CD14-positive monocyte (primary cell): ENCODE measurements around the gene PRR13. TPM values are rescaled to one million over a fixed set of nuclear protein-coding genes. Genes with fewer than 3 reads are reported as not detected.

Experiments used
- DNase-seq, 3 donors: peaks; one replicate each; pipeline ENCODE4 v3.0.0-alpha.2; 2011 to 2022
- H2AFZ ChIP-seq: 2 replicates; pipeline ENCODE4 v1.6.0; 2012; ENCODE audit warnings: mild to moderate bottlenecking, low read depth, low read length, inconsistent platforms; ENCODE audit not compliant: insufficient read depth, poor library complexity, severe bottlenecking
- H3K27ac ChIP-seq, 2 donors: 1 replicate in 1 of 2; 2 replicates in 1 of 2; pipeline ENCODE4 v1.5.1; 2012 to 2013; ENCODE audit warnings: low read length in 2 of 2, control low read depth in 1 of 2, inconsistent platforms in 1 of 2, low read depth in 1 of 2, mild to moderate bottlenecking in 1 of 2
- H3K27me3 ChIP-seq, 2 donors: one replicate each; pipeline versions ENCODE4 v1.6.0 to v1.6.1; 2011 to 2013; ENCODE audit warnings: low read length in 2 of 2; ENCODE audit not compliant: control insufficient read depth in 2 of 2, insufficient read depth in 2 of 2
- H3K36me3 ChIP-seq, 2 donors: replicated peaks in 1 of 2; 1 replicate in 1 of 2; 2 replicates in 1 of 2; pipeline versions ENCODE4 v1.5.1 to v1.6.1; 2012 to 2013; ENCODE audit warnings: low read length in 2 of 2, control low read depth in 1 of 2, inconsistent platforms in 1 of 2, mild to moderate bottlenecking in 1 of 2; ENCODE audit not compliant: insufficient read depth in 2 of 2, control insufficient read depth in 1 of 2
- H3K4me1 ChIP-seq, 2 donors: 1 replicate in 1 of 2; 2 replicates in 1 of 2; pipeline versions ENCODE4 v1.5.1 to v1.6.1; 2012 to 2013; ENCODE audit warnings: low read length in 2 of 2, control low read depth in 1 of 2, inconsistent platforms in 1 of 2, mild to moderate bottlenecking in 1 of 2, moderate library complexity in 1 of 2; ENCODE audit not compliant: insufficient read depth in 2 of 2, control insufficient read depth in 1 of 2
- H3K4me2 ChIP-seq: replicated peaks from 2 replicates; pipeline ENCODE3; 2012; ENCODE audit warnings: low read length, moderate library complexity, mild to moderate bottlenecking; ENCODE audit not compliant: poor library complexity, severe bottlenecking; ENCODE audit errors: extremely low read depth
- H3K4me3 ChIP-seq, 3 experiments: fragments of 200-600 bp in 1 of 3; sonication (generic) in 1 of 3; replicated peaks in 1 of 3; 1 replicate in 2 of 3; 2 replicates in 1 of 3; pipeline ENCODE4 v1.5.1; 2011 to 2013; ENCODE audit warnings: low read length in 3 of 3, mild to moderate bottlenecking in 3 of 3, control low read depth in 2 of 3, low read depth in 2 of 3, inconsistent platforms in 1 of 3, moderate library complexity in 1 of 3
- H3K79me2 ChIP-seq: 2 replicates; pipeline ENCODE4 v1.6.0; 2012; ENCODE audit warnings: mild to moderate bottlenecking, control low read depth, inconsistent platforms, low read length, moderate library complexity; ENCODE audit not compliant: insufficient read depth
- H3K9ac ChIP-seq: 2 replicates; pipeline ENCODE4 v1.6.0; 2017; ENCODE audit warnings: low read length, mild to moderate bottlenecking; ENCODE audit not compliant: insufficient read depth, poor library complexity, severe bottlenecking
- H3K9me3 ChIP-seq, 2 donors: replicated peaks in 1 of 2; 1 replicate in 1 of 2; 2 replicates in 1 of 2; pipeline versions ENCODE4 v1.5.1 to v1.6.1; 2012 to 2013; ENCODE audit warnings: low read length in 2 of 2, control low read depth in 1 of 2; ENCODE audit not compliant: control insufficient read depth in 1 of 2, insufficient read depth in 1 of 2
- H4K20me1 ChIP-seq: 2 replicates; pipeline ENCODE4 v1.6.0; 2012; ENCODE audit warnings: mild to moderate bottlenecking, low read length, control low read depth, moderate library complexity; ENCODE audit not compliant: insufficient read depth
- H3K27ac Mint-ChIP-seq, 7 donors: one replicate each; pipeline ENCODE4 v1.8.0; 2020; ENCODE audit warnings: mild to moderate bottlenecking in 7 of 7, mixed read lengths in 7 of 7, moderate library complexity in 6 of 7, inconsistent platforms in 2 of 7
- H3K27me3 Mint-ChIP-seq, 3 donors: one replicate each; pipeline ENCODE4 v1.8.0; 2021 to 2022; ENCODE audit warnings: low read depth in 3 of 3, mild to moderate bottlenecking in 3 of 3, mixed read lengths in 3 of 3, moderate library complexity in 3 of 3, inconsistent platforms in 1 of 3
- H3K36me3 Mint-ChIP-seq, 2 donors: one replicate each; pipeline ENCODE4 v1.8.0; 2020; ENCODE audit warnings: mixed read lengths in 2 of 2, inconsistent platforms in 1 of 2, mild to moderate bottlenecking in 1 of 2
- H3K4me1 Mint-ChIP-seq: one replicate; pipeline ENCODE4 v1.8.0; 2020; ENCODE audit warnings: mild to moderate bottlenecking, mixed read lengths
- H3K4me3 Mint-ChIP-seq, 2 donors: one replicate each; pipeline ENCODE4 v1.8.0; 2020; ENCODE audit warnings: mild to moderate bottlenecking in 2 of 2, mixed read lengths in 2 of 2, moderate library complexity in 1 of 2
- H3K9me3 Mint-ChIP-seq, 7 donors: one replicate each; pipeline ENCODE4 v1.8.0; 2020 to 2022; ENCODE audit warnings: mixed read lengths in 7 of 7, mild to moderate bottlenecking in 6 of 7, moderate library complexity in 6 of 7, inconsistent platforms in 2 of 7
- WGBS: methylation state at CpG from one replicate; pipeline ENCODE4 v1.1.5; 2013; ENCODE audit warnings: missing lambda C conversion rate; ENCODE audit not compliant: insufficient coverage; 5-methylcytosine and 5-hydroxymethylcytosine counted together
- intact Hi-C, 2 donors: fragments of 100-400 bp; cut with micrococcal nuclease; formaldehyde crosslinking; loops; one replicate each; pipeline versions ENCODE4 v1.15.0 to v1.15.1; 2023
- polyA plus RNA-seq, 3 donors: library from polyadenylated mRNA; depleted of rRNA in 1 of 3; unstranded in 2 of 3; stranded (reverse) in 1 of 3; fragments of 300-500 nt in 2 of 3; fragments of >200 nt in 1 of 3; fragmentation: Illumina TruSeq in 2 of 3; gene quantifications; 1 replicate in 2 of 3; 2 replicates in 1 of 3; pipeline ENCODE4 v1.2.3, GENCODE V29; 2012 to 2021
- TF ChIP-seq, protein P1 (sequence below): fragments of 200-600 bp; IDR thresholded peaks from one replicate; pipeline ENCODE4 v1.8.0; 2022; ENCODE audit warnings: antibody characterized with exemption, mild to moderate bottlenecking

PRR13 gene
- polyA plus RNA-seq, 3 donors, result 172 to 670 (median 591) TPM

DNA sequence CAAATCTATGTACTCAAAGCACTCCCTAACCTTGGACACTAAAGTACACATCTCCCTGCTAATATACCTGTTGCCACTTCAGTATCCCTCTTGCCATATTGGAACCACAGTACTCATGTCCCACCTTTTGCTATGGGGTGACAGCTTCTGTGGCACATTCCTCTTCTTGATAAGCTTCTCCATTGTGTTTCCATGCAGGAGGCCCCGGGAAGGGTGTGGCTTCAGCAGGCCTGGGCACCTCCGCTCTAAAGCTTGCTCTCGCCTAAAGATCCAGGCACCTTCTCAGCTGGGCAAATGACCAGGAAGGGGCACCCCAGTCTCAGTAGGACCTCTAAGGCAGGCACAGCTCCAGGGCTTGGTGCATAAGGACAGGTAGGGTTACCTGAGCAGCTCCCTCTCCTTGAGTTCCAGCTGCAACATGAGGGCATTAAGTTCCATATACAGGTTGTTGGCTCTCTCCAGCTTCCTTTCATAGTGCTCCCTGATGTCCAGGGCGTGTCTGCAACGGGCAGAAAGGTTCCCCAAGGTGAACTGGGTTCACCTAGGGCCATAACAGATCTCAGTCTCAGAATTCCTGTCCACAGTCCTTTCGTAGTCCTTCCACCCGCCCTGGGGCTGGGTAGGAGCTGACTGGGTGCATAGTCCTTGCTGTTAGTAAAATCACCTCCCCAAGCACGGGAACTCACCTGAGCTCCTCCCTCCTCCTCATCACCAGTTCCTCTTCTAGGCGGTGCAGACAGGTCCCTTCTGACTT is 41.9 kb downstream of the PRR13 start:
- peak overlapping the region in 2 of 7 donors; percentile 23 to 68 for H3K27ac Mint-ChIP-seq
- H3K27me3 Mint-ChIP-seq, result peaks cover 0 to 2% (median 1%) of the 10 kb centered on the region in 3 donors
- no peak overlapping the region for H3K4me3 Mint-ChIP-seq
- Histone ChIP-seq H3K9me3 (no peaks in the 10 kb centered on the region), H3K4me3 (no peak overlapping the region), H2AFZ (no peak overlapping the region), H3K4me1 (no peaks in the 10 kb centered on the region), H3K36me3 (peaks cover 67 to 97% of the 10 kb centered on the region in 2 donors), H3K27ac (peak overlapping the region in 1 of 2 donors; percentile 26), H3K79me2 (peaks cover 1% of the 10 kb centered on the region), H3K27me3 (no peaks in the 10 kb centered on the region), H3K4me2 (no peak overlapping the region), H4K20me1 (peaks cover 83% of the 10 kb centered on the region), H3K9ac (no peak overlapping the region)
- intact Hi-C loops, result no loop called here
- TF ChIP-seq, protein P1, sequence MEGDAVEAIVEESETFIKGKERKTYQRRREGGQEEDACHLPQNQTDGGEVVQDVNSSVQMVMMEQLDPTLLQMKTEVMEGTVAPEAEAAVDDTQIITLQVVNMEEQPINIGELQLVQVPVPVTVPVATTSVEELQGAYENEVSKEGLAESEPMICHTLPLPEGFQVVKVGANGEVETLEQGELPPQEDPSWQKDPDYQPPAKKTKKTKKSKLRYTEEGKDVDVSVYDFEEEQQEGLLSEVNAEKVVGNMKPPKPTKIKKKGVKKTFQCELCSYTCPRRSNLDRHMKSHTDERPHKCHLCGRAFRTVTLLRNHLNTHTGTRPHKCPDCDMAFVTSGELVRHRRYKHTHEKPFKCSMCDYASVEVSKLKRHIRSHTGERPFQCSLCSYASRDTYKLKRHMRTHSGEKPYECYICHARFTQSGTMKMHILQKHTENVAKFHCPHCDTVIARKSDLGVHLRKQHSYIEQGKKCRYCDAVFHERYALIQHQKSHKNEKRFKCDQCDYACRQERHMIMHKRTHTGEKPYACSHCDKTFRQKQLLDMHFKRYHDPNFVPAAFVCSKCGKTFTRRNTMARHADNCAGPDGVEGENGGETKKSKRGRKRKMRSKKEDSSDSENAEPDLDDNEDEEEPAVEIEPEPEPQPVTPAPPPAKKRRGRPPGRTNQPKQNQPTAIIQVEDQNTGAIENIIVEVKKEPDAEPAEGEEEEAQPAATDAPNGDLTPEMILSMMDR, result no peak
- peaks cover 56 to 57% of the 10 kb centered on the region in 2 donors for H3K36me3 Mint-ChIP-seq
- peaks cover 0 to 1% (median 0%) of the 10 kb centered on the region in 7 donors for H3K9me3 Mint-ChIP-seq
- DNase-seq, result no peak
- no peaks in the 10 kb centered on the region for H3K4me1 Mint-ChIP-seq
- 98% methylated on average over 4 of the region's 9 CpGs for WGBS

DNA sequence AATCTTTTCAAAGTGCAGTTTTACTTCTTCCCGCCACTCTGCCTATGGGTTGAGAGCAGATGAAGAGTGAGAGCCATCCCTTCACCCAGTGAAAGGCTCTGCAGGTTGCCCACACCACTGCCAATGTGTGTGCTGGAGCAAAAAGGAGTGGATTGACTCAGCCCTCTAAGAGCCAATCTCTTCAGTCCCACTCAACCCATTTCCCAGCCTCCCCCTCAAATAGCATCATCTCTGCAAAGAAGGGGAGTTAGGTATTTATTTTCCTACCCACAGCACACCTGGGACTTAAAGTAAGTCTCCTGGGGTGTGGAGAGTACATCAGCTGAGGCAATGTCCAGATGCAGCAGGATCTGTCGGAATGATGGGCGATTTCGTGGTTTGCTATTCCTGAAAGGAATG is 42.4 kb downstream of the PRR13 start:
- H3K27me3 ChIP-seq, result no peaks in the 10 kb centered on the region
- DNase-seq, result no peak
- H3K4me1 Mint-ChIP-seq, result no peaks in the 10 kb centered on the region
- WGBS, result 100% methylated on average over 2 of the region's 4 CpGs
- peaks cover 51 to 54% of the 10 kb centered on the region in 2 donors for H3K36me3 Mint-ChIP-seq
- intact Hi-C loops, result no loop called here
- H3K4me3 Mint-ChIP-seq, result no peak overlapping the region
- no peaks in the 10 kb centered on the region for H3K9me3 ChIP-seq
- no peak overlapping the region for H3K4me2 ChIP-seq
- no peaks in the 10 kb centered on the region for H3K79me2 ChIP-seq
- no peak overlapping the region for H3K9ac ChIP-seq
- H3K9me3 Mint-ChIP-seq, result peaks cover 0 to 1% (median 0%) of the 10 kb centered on the region in 7 donors
- TF ChIP-seq, protein P1, result no peak
- peaks cover 61 to 91% of the 10 kb centered on the region in 2 donors for H3K36me3 ChIP-seq
- peaks cover 0 to 2% (median 1%) of the 10 kb centered on the region in 3 donors for H3K27me3 Mint-ChIP-seq
- H4K20me1 ChIP-seq, result peaks cover 77% of the 10 kb centered on the region
- no peak overlapping the region for H2AFZ ChIP-seq
- no peak overlapping the region for H3K27ac ChIP-seq
- peak overlapping the region in 3 of 7 donors; percentile 21 to 68 (median 34) for H3K27ac Mint-ChIP-seq
- no peak overlapping the region for H3K4me3 ChIP-seq
- no peaks in the 10 kb centered on the region for H3K4me1 ChIP-seq
